Measurements from ENCODE around the gene CSNK2A2.

CSNK2A2 gene

DNA sequence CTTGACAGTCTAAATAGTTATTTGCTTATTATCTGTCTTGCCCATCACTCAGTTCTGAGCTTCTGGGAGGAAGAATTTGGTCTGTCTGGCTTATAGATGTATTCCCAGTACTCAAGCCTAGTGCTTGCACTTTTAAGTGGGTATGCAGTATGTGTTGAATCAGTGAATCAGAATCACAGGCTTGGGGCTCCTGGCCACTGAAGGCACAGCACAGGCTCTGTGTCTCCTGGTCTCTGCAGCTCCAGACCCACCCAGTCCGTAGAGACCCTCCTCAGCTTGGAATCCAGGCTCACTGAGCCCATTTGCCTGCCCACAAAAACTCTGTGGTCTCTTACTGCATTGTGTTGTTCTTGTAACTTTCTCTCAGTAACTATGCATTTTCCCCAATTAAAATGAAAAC, 49.4 kb downstream of the CSNK2A2 start:
- no peak overlapping the region for H3K4ac ChIP-seq (ENCODE audit: low read depth, low read length)
- no peak overlapping the region for H2AK5ac ChIP-seq (ENCODE audit: low read length)
- H3K79me1 ChIP-seq (ENCODE audit: low read length), result no peaks in the 10 kb centered on the region
- no peak overlapping the region for H3K18ac ChIP-seq (ENCODE audit: low read length)
- no peak overlapping the region for H2BK120ac ChIP-seq (ENCODE audit: low read depth, low read length)
- H3K79me2 ChIP-seq (ENCODE audit: control insufficient read depth, insufficient read depth, low read length), result no peaks in the 10 kb centered on the region
- WGBS (ENCODE audit: extremely low coverage, insufficient coverage, low lambda C conversion rate), result no CpG with 5 or more reads among the region's 1 CpG
- H3K27ac ChIP-seq (ENCODE audit: low read depth, low read length), result no peak overlapping the region
- H4K5ac ChIP-seq (ENCODE audit: low read length), result no peak overlapping the region
- H3K56ac ChIP-seq (ENCODE audit: low read length), result no peak overlapping the region
- no peaks in the 10 kb centered on the region for H3K27me3 ChIP-seq (ENCODE audit: insufficient read depth, low read length, poor library complexity)
- H3K36me3 ChIP-seq (ENCODE audit: control insufficient read depth, insufficient read depth, low read length), result no peaks in the 10 kb centered on the region
- no peak overlapping the region for H2BK15ac ChIP-seq (replicated peaks; ENCODE audit: low read depth)
- H2BK5ac ChIP-seq (ENCODE audit: low read length), result no peak overlapping the region
- no peak overlapping the region for H3K4me2 ChIP-seq (ENCODE audit: low read length)
- no peak overlapping the region for H3K23ac ChIP-seq (ENCODE audit: low read length)
- no peaks in the 10 kb centered on the region for H3K4me1 ChIP-seq (ENCODE audit: control insufficient read depth, low read depth, low read length)
- no peak for DNase-seq
- no peak overlapping the region for H4K8ac ChIP-seq (ENCODE audit: low read depth, low read length)
- no peak overlapping the region for H3K9ac ChIP-seq (ENCODE audit: low read length)
- no peak overlapping the region for H3K4me3 ChIP-seq (ENCODE audit: low read length)

DNA sequence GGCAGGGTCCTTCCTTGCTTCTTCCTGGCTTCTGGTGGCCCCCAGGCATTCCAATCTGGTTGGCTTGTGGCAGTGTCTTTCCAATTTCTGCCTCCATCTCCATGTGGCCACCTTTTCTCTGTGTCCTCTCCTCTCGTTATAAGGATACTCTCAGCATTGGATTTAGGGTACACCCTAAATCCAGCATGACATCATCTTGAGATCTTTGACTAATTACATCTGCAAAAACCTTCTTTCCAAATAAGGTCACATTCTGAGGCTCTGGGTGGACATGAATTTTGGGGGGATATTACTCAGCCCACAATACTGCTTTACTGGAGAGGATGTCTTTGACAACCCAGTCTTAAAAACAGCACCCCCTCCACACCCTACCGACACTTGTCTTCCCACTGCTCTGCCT, 49.8 kb downstream of the CSNK2A2 start:
- no peak overlapping the region for H3K18ac ChIP-seq (ENCODE audit: low read length)
- H4K8ac ChIP-seq (ENCODE audit: low read depth, low read length), result no peak overlapping the region
- no peak overlapping the region for H2AK5ac ChIP-seq (ENCODE audit: low read length)
- H3K79me1 ChIP-seq (ENCODE audit: low read length), result no peaks in the 10 kb centered on the region
- no peak overlapping the region for H3K9ac ChIP-seq (ENCODE audit: low read length)
- DNase-seq, result no peak
- no CpG with 5 or more reads among the region's 2 CpGs for WGBS (ENCODE audit: extremely low coverage, insufficient coverage, low lambda C conversion rate)
- H3K23ac ChIP-seq (ENCODE audit: low read length), result no peak overlapping the region
- H3K4me2 ChIP-seq (ENCODE audit: low read length), result no peak overlapping the region
- H2BK15ac ChIP-seq (replicated peaks; ENCODE audit: low read depth), result no peak overlapping the region
- H3K36me3 ChIP-seq (ENCODE audit: control insufficient read depth, insufficient read depth, low read length), result no peaks in the 10 kb centered on the region
- no peak overlapping the region for H3K56ac ChIP-seq (ENCODE audit: low read length)
- H3K4me3 ChIP-seq (ENCODE audit: low read length), result no peak overlapping the region
- no peak overlapping the region for H3K27ac ChIP-seq (ENCODE audit: low read depth, low read length)
- H3K4ac ChIP-seq (ENCODE audit: low read depth, low read length), result no peak overlapping the region
- no peak overlapping the region for H2BK120ac ChIP-seq (ENCODE audit: low read depth, low read length)
- no peaks in the 10 kb centered on the region for H3K27me3 ChIP-seq (ENCODE audit: insufficient read depth, low read length, poor library complexity)
- H4K5ac ChIP-seq (ENCODE audit: low read length), result no peak overlapping the region
- H2BK5ac ChIP-seq (ENCODE audit: low read length), result no peak overlapping the region
- no peaks in the 10 kb centered on the region for H3K4me1 ChIP-seq (ENCODE audit: control insufficient read depth, low read depth, low read length)
- no peaks in the 10 kb centered on the region for H3K79me2 ChIP-seq (ENCODE audit: control insufficient read depth, insufficient read depth, low read length)

DNA sequence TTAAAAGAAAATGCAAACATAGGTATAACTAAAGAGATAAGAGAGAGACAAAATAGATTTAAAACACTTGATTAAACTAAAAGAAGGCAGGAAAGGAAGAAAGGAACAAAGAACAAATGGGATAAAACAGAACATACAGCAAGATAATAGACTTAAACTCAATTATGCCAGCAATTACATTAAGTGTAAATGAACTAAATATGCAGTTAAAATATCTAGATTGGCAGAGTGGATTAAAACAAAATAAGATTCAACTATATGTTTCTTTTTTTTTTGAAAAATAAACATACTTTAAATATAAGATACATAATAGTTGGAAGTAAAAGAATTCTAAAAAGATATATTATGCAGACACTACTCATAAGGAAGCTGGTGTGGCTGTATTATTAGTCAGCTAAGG, 59.1 kb downstream of the CSNK2A2 start:
- no peak for DNase-seq
- Histone ChIP-seq H2BK120ac (ENCODE audit: low read depth, low read length) (no peak overlapping the region), H2BK15ac (replicated peaks; ENCODE audit: low read depth) (no peak overlapping the region), H3K4me2 (ENCODE audit: low read length) (no peak overlapping the region), H3K4me3 (ENCODE audit: low read length) (no peak overlapping the region), H4K5ac (ENCODE audit: low read length) (no peak overlapping the region), H3K36me3 (ENCODE audit: control insufficient read depth, insufficient read depth, low read length) (no peaks in the 10 kb centered on the region), H3K23ac (ENCODE audit: low read length) (no peak overlapping the region), H2BK5ac (ENCODE audit: low read length) (no peak overlapping the region), H2AK5ac (ENCODE audit: low read length) (no peak overlapping the region), H3K9ac (ENCODE audit: low read length) (no peak overlapping the region), H3K79me2 (ENCODE audit: control insufficient read depth, insufficient read depth, low read length) (no peaks in the 10 kb centered on the region), H3K79me1 (ENCODE audit: low read length) (no peaks in the 10 kb centered on the region), H3K27me3 (ENCODE audit: insufficient read depth, low read length, poor library complexity) (no peaks in the 10 kb centered on the region), H4K8ac (ENCODE audit: low read depth, low read length) (no peak overlapping the region), H3K27ac (ENCODE audit: low read depth, low read length) (no peak overlapping the region), H3K18ac (ENCODE audit: low read length) (no peak overlapping the region), H3K4ac (ENCODE audit: low read depth, low read length) (no peak overlapping the region), H3K56ac (ENCODE audit: low read length) (no peak overlapping the region), H3K4me1 (ENCODE audit: control insufficient read depth, low read depth, low read length) (no peaks in the 10 kb centered on the region)

DNA sequence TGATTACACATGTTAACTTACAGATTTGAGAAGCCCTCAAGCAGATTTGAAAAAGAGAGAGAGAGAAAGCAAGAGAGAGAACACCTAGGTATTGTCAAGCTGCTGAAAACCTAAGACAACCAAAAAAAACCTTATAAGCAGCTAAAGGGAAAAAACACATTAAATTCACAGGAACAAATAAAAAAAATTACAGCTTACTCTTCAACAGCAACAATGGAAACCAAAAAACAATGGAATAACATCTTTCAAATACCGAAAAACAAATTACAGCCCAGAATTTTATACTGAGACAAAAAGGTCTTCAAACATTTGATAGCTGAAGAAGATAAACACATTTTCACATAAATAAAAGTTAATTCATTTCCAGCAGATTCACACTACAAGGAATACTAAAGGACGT, 60.3 kb downstream of the CSNK2A2 start:
- no peaks in the 10 kb centered on the region for H3K79me1 ChIP-seq (ENCODE audit: low read length)
- no peaks in the 10 kb centered on the region for H3K4me1 ChIP-seq (ENCODE audit: control insufficient read depth, low read depth, low read length)
- H3K27ac ChIP-seq (ENCODE audit: low read depth, low read length), result no peak overlapping the region
- no peaks in the 10 kb centered on the region for H3K36me3 ChIP-seq (ENCODE audit: control insufficient read depth, insufficient read depth, low read length)
- H3K9ac ChIP-seq (ENCODE audit: low read length), result no peak overlapping the region
- no peak overlapping the region for H3K56ac ChIP-seq (ENCODE audit: low read length)
- H4K5ac ChIP-seq (ENCODE audit: low read length), result no peak overlapping the region
- no peak overlapping the region for H3K4me2 ChIP-seq (ENCODE audit: low read length)
- H3K27me3 ChIP-seq (ENCODE audit: insufficient read depth, low read length, poor library complexity), result no peaks in the 10 kb centered on the region
- no peak overlapping the region for H2BK5ac ChIP-seq (ENCODE audit: low read length)
- no peak overlapping the region for H2AK5ac ChIP-seq (ENCODE audit: low read length)
- H4K8ac ChIP-seq (ENCODE audit: low read depth, low read length), result no peak overlapping the region
- H3K23ac ChIP-seq (ENCODE audit: low read length), result no peak overlapping the region
- H2BK15ac ChIP-seq (replicated peaks; ENCODE audit: low read depth), result no peak overlapping the region
- no peak for DNase-seq
- H3K18ac ChIP-seq (ENCODE audit: low read length), result no peak overlapping the region
- no peak overlapping the region for H3K4me3 ChIP-seq (ENCODE audit: low read length)
- no peak overlapping the region for H3K4ac ChIP-seq (ENCODE audit: low read depth, low read length)
- no peaks in the 10 kb centered on the region for H3K79me2 ChIP-seq (ENCODE audit: control insufficient read depth, insufficient read depth, low read length)
- no peak overlapping the region for H2BK120ac ChIP-seq (ENCODE audit: low read depth, low read length)
- WGBS (ENCODE audit: extremely low coverage, insufficient coverage, low lambda C conversion rate), result no CpG with 5 or more reads among the region's 2 CpGs

DNA sequence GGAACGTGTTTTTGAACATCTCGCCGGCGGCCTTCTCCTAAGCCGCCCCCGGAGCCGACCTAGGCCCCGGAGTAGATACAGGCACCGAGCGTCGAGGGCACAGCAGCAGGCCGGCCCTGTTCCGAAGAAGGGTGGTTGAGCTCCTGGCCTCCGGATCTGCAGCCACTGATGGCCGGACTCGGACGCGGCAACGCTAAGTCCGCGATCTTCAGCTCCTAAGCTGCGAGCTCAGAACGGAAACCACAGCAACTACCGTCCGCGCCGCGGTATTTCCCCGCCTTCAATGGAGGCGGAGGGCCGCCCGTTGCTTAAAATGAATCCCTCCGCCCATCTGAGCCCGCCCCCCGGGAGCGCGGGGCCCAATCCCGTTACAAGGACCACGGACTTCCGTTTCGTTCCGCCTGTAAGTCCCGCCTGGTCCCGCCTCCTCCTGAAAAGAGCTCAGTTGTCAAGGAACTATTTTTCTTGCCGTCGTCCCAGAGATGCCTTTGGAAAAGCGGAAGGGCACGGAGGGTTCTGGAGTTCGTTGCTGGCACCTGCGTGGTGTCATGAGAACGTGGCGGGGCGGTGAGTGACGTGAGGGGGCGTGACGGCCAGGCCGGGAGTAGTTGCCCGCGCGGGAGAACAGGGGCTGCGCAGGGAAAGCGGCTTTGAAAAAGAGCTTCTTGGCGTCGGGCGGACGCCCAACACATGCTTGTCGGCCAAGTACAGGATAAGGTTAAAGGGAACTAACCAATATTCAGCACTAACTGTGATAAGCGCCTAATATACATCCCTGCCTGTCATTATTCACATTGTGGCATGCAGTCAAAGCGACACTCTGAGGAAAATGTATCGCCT, 68.6 kb downstream of the CSNK2A2 start, which contains the start of gene CFAP20:
Gene CFAP20, minus strand, starts transcription at position 285 of the 840 bp plus-strand sequence. Its CDS starts 266 bp downstream, at position 19.
- Histone ChIP-seq H2AK5ac (ENCODE audit: low read length) (no peak within 1 kb of the TSS), H3K79me2 (ENCODE audit: control insufficient read depth, insufficient read depth, low read length) (peaks cover 40% of the 10 kb centered on the region), H3K4me2 (ENCODE audit: low read length) (peak within 1 kb of the TSS; percentile 99), H4K8ac (ENCODE audit: low read depth, low read length) (no peak within 1 kb of the TSS), H3K79me1 (ENCODE audit: low read length) (peaks cover 15% of the 10 kb centered on the region), H3K27ac (ENCODE audit: low read depth, low read length) (peak within 1 kb of the TSS; percentile 85), H3K4ac (ENCODE audit: low read depth, low read length) (peak within 1 kb of the TSS; percentile 22), H3K36me3 (ENCODE audit: control insufficient read depth, insufficient read depth, low read length) (no peaks in the 10 kb centered on the region), H3K23ac (ENCODE audit: low read length) (no peak within 1 kb of the TSS), H2BK120ac (ENCODE audit: low read depth, low read length) (no peak within 1 kb of the TSS), H2BK15ac (replicated peaks; ENCODE audit: low read depth) (no peak within 1 kb of the TSS), H3K56ac (ENCODE audit: low read length) (peak within 1 kb of the TSS; percentile 87), H3K4me1 (ENCODE audit: control insufficient read depth, low read depth, low read length) (peaks cover 10% of the 10 kb centered on the region), H2BK5ac (ENCODE audit: low read length) (no peak within 1 kb of the TSS), H3K18ac (ENCODE audit: low read length) (peak within 1 kb of the TSS; percentile 70), H4K5ac (ENCODE audit: low read length) (no peak within 1 kb of the TSS), H3K27me3 (ENCODE audit: insufficient read depth, low read length, poor library complexity) (no peaks in the 10 kb centered on the region), H3K9ac (ENCODE audit: low read length) (peak within 1 kb of the TSS; percentile 78), H3K4me3 (ENCODE audit: low read length) (peak within 1 kb of the TSS; percentile 57)
- DNase-seq, result peak; percentile 100
- WGBS (ENCODE audit: extremely low coverage, insufficient coverage, low lambda C conversion rate), result no CpG with 5 or more reads among the region's 70 CpGs

DNA sequence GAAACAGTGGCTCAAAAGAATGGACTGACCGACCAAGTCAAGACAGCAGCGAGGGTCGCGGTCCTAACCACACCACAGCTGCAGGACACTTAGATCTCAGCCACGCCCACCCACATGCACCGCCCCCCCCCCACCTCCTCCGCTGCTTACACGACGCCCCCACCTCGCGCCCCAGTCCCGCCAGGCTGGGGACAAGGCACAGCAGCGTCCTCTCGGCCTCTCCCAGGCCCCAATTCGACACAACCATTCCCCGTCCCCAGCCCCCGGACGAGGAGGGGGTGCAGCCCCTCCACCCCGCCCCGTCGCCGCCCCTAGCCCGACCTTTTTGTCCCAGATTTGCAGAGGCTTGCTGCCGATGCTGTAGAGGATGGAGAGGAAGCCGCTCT, 69.2 kb downstream of the CSNK2A2 start:
- peak overlapping the region; percentile 99 for H3K4me2 ChIP-seq (ENCODE audit: low read length)
- peak overlapping the region; percentile 78 for H3K9ac ChIP-seq (ENCODE audit: low read length)
- DNase-seq, result no peak
- H3K4me1 ChIP-seq (ENCODE audit: control insufficient read depth, low read depth, low read length), result peaks cover 10% of the 10 kb centered on the region
- H3K18ac ChIP-seq (ENCODE audit: low read length), result peak overlapping the region; percentile 70
- H3K27ac ChIP-seq (ENCODE audit: low read depth, low read length), result peak overlapping the region; percentile 85
- no peak overlapping the region for H4K5ac ChIP-seq (ENCODE audit: low read length)
- H3K4ac ChIP-seq (ENCODE audit: low read depth, low read length), result peak overlapping the region; percentile 22
- no peak overlapping the region for H2BK120ac ChIP-seq (ENCODE audit: low read depth, low read length)
- H3K4me3 ChIP-seq (ENCODE audit: low read length), result peak overlapping the region; percentile 57
- H3K27me3 ChIP-seq (ENCODE audit: insufficient read depth, low read length, poor library complexity), result no peaks in the 10 kb centered on the region
- H3K79me2 ChIP-seq (ENCODE audit: control insufficient read depth, insufficient read depth, low read length), result peaks cover 44% of the 10 kb centered on the region
- no peak overlapping the region for H2BK5ac ChIP-seq (ENCODE audit: low read length)
- H2BK15ac ChIP-seq (replicated peaks; ENCODE audit: low read depth), result no peak overlapping the region
- peaks cover 16% of the 10 kb centered on the region for H3K79me1 ChIP-seq (ENCODE audit: low read length)
- no peak overlapping the region for H2AK5ac ChIP-seq (ENCODE audit: low read length)
- H3K23ac ChIP-seq (ENCODE audit: low read length), result no peak overlapping the region
- H4K8ac ChIP-seq (ENCODE audit: low read depth, low read length), result no peak overlapping the region
- H3K36me3 ChIP-seq (ENCODE audit: control insufficient read depth, insufficient read depth, low read length), result no peaks in the 10 kb centered on the region
- no CpG with 5 or more reads among the region's 25 CpGs for WGBS (ENCODE audit: extremely low coverage, insufficient coverage, low lambda C conversion rate)
- peak overlapping the region; percentile 87 for H3K56ac ChIP-seq (ENCODE audit: low read length)
